ENCODE data around the gene SMCO4. TPM values are rescaled to one million over a fixed set of nuclear protein-coding genes. Genes with fewer than 3 reads are reported as not detected.

The SMCO4 gene
- total RNA-seq, 1 donor from 2014 or later, result 12.7 TPM

DNA sequence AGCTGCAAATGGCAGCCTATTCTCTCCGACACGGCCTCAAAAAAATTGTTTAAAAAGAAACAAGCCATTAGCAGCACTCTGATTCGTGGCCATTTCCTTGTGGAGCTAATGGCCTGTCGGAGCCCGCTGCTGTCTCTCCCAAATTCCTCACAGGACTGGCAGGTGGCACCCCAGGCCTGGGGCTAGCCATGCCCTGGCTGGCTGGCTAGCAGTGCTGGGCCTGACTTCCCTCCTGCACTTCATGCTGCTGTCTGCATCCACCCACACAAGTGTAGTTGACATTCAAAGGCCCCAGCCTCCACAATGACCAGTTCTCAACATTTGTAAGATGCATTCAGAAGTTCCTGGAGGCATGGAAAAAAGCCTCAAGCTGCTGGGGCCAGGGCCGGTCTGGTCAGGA lies 61.5 kb downstream of the SMCO4 start:
- no peak for DNase-seq (ENCODE audit: low read depth)
- TF ChIP-seq, protein P1, sequence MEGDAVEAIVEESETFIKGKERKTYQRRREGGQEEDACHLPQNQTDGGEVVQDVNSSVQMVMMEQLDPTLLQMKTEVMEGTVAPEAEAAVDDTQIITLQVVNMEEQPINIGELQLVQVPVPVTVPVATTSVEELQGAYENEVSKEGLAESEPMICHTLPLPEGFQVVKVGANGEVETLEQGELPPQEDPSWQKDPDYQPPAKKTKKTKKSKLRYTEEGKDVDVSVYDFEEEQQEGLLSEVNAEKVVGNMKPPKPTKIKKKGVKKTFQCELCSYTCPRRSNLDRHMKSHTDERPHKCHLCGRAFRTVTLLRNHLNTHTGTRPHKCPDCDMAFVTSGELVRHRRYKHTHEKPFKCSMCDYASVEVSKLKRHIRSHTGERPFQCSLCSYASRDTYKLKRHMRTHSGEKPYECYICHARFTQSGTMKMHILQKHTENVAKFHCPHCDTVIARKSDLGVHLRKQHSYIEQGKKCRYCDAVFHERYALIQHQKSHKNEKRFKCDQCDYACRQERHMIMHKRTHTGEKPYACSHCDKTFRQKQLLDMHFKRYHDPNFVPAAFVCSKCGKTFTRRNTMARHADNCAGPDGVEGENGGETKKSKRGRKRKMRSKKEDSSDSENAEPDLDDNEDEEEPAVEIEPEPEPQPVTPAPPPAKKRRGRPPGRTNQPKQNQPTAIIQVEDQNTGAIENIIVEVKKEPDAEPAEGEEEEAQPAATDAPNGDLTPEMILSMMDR (IDR thresholded peaks at IDR 0.05; ENCODE audit: insufficient read depth, low read length, poor library complexity, severe bottlenecking), result no peak
- no peak overlapping the region for H3K4me3 ChIP-seq (ENCODE audit: low read depth, low read length)
- no peaks in the 10 kb centered on the region for H3K27me3 ChIP-seq (ENCODE audit: control insufficient read depth, insufficient read depth, low read length)
- H3K36me3 ChIP-seq (ENCODE audit: control insufficient read depth, insufficient read depth, low read length), result no peaks in the 10 kb centered on the region

DNA sequence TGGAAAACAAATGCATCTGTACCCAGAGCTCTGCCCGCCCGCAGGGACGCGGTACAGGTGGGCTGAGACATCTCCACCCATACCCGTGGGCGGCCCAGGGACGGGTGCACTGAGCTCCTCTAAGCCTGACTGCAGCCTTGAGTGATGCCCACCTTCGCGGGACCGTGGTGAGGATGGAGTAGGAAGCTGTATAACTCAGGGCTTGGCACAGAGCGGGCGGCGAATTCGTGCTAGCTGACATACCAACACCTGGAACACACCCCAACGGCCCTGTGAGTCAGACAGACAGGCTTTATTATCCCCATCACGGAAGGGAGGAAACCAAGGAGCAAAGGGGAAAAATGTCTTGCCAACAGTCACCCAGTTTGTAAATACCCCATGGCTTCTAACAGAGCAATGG lies 61.9 kb downstream of the SMCO4 start:
- no peak overlapping the region for H3K4me3 ChIP-seq (ENCODE audit: low read depth, low read length)
- H3K36me3 ChIP-seq (ENCODE audit: control insufficient read depth, insufficient read depth, low read length), result no peaks in the 10 kb centered on the region
- TF ChIP-seq, protein P1 (IDR thresholded peaks at IDR 0.05; ENCODE audit: insufficient read depth, low read length, poor library complexity, severe bottlenecking), result no peak
- DNase-seq (ENCODE audit: low read depth), result no peak
- no peaks in the 10 kb centered on the region for H3K27me3 ChIP-seq (ENCODE audit: control insufficient read depth, insufficient read depth, low read length)

DNA sequence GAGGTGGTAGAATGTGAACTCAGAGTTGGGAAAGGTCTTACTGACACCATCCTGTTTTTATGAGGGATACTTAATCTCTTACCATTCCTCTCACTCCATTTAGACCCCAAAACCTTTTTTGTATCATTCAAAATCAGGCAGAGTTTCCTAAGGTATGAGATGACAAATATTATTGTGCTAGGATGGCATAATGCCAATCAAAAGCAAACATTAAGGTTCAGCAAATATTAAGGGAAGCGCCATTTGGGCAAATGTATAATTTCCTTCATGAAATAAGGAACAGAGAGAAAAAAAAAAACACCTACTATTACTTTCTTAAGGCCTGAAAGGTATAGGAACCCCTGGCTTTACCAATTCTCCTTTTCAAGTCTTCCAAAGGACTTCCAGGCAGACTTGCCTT lies 62.4 kb downstream of the SMCO4 start:
- TF ChIP-seq, protein P1 (IDR thresholded peaks at IDR 0.05; ENCODE audit: insufficient read depth, low read length, poor library complexity, severe bottlenecking), result no peak
- H3K4me3 ChIP-seq (ENCODE audit: low read depth, low read length), result no peak overlapping the region
- no peaks in the 10 kb centered on the region for H3K27me3 ChIP-seq (ENCODE audit: control insufficient read depth, insufficient read depth, low read length)
- H3K36me3 ChIP-seq (ENCODE audit: control insufficient read depth, insufficient read depth, low read length), result no peaks in the 10 kb centered on the region
- no peak for DNase-seq (ENCODE audit: low read depth)

DNA sequence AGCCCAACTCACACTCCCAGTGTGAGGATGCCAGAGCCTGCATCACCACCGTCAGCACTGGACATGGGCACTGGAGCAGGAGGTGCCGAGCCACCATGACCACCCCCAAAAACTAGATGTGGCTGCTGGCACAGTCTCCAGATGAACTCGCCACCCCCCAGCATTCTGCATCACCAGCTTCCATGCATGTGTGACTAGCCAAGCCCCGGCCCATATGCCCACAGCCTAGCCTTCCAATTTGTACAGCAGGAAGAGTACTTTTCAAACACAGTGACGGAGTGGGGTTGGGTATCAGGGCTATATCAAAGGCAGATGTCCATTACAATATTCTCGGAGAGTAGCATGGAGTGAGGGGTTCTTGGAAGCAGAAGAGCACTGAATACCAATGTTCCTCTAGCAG lies 62.9 kb downstream of the SMCO4 start:
- Histone ChIP-seq H3K36me3 (ENCODE audit: control insufficient read depth, insufficient read depth, low read length) (no peaks in the 10 kb centered on the region), H3K4me3 (ENCODE audit: low read depth, low read length) (no peak overlapping the region), H3K27me3 (ENCODE audit: control insufficient read depth, insufficient read depth, low read length) (no peaks in the 10 kb centered on the region)
- no peak for DNase-seq (ENCODE audit: low read depth)
- TF ChIP-seq, protein P1 (IDR thresholded peaks at IDR 0.05; ENCODE audit: insufficient read depth, low read length, poor library complexity, severe bottlenecking), result no peak

DNA sequence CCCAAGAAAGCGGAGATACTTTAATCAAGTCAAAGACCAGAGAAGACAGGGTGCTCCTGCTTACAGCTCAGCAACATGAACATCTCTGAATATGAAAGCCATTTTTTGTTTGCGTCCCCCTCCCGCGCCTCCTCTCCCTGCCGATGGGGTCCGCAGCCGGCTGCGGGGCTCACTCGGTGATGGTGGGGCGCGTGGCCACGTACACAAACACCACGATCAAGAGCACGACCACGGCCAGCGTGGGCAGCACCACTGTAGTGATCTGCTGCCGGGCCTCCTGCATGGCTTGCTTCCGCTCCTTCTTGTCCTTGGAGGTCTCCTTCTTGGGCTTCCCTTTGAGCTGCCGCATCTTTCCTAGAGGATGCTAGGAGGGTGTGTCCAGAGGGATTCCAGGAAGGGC lies 64.3 kb downstream of the SMCO4 start:
- Histone ChIP-seq H3K4me3 (ENCODE audit: low read depth, low read length) (no peak overlapping the region), H3K36me3 (ENCODE audit: control insufficient read depth, insufficient read depth, low read length) (no peaks in the 10 kb centered on the region), H3K27me3 (ENCODE audit: control insufficient read depth, insufficient read depth, low read length) (no peaks in the 10 kb centered on the region)
- no peak for DNase-seq (ENCODE audit: low read depth)
- TF ChIP-seq, protein P1 (IDR thresholded peaks at IDR 0.05; ENCODE audit: insufficient read depth, low read length, poor library complexity, severe bottlenecking), result no peak

DNA sequence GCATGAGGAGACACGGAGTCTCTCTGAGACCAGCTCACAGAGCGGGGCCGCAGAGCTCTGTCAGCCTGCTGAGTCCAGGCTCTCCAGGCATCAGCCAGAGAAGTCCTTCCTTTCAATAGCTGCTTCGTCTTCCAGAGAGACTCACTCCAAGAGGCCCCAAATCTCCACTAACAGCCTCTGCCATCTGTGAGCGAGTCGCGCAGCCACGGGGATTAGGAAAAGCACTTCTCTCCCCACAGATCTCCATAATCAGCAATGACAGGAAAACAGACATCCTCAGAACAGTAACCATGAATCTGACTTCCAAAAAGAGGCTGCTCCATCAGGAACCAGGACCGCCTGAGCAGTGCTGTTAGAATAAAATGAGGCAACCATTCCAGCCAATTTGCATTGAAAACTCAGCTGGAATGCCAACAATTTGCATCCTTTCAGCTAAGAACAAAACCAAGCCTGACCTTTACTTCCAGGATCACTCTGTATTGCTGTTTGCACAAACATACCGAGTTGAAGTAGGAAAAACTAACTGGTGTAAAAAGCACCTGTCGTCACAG lies 65.4 kb downstream of the SMCO4 start:
- H3K27me3 ChIP-seq (ENCODE audit: control insufficient read depth, insufficient read depth, low read length), result no peaks in the 10 kb centered on the region
- H3K36me3 ChIP-seq (ENCODE audit: control insufficient read depth, insufficient read depth, low read length), result no peaks in the 10 kb centered on the region
- no peak for DNase-seq (ENCODE audit: low read depth)
- TF ChIP-seq, protein P1 (IDR thresholded peaks at IDR 0.05; ENCODE audit: insufficient read depth, low read length, poor library complexity, severe bottlenecking), result no peak
- no peak overlapping the region for H3K4me3 ChIP-seq (ENCODE audit: low read depth, low read length)
